Astrocyte (in vitro differentiated cells and primary cell): ENCODE data around the gene RBPJ. TPM values are rescaled to one million over a fixed set of nuclear protein-coding genes. Genes with fewer than 3 reads are reported as not detected.

Source experiments
- DNase-seq: peaks from one replicate; pipeline ENCODE4 v3.0.0-alpha.2; 2010; ENCODE audit warnings: low read depth
- FAIRE-seq: peaks from 2 replicates; lab custom pipeline; 2011; peaks lifted over from hg19 to GRCh38; lab: Jason Lieb, UNC
- H2AFZ ChIP-seq: 2 replicates; pipeline ENCODE4 v1.6.0; 2012; ENCODE audit warnings: low read depth, low read length, inconsistent platforms
- H3K27ac ChIP-seq: 2 replicates; pipeline ENCODE4 v1.5.1; 2011; ENCODE audit warnings: low read depth, low read length, inconsistent platforms
- H3K27me3 ChIP-seq: 2 replicates; pipeline ENCODE4 v1.6.0; 2011; ENCODE audit warnings: low read length, inconsistent platforms; ENCODE audit not compliant: insufficient read depth
- H3K36me3 ChIP-seq: 2 replicates; pipeline ENCODE4 v1.5.1; 2011; ENCODE audit warnings: low read length, inconsistent platforms; ENCODE audit not compliant: insufficient read depth
- H3K4me1 ChIP-seq: 2 replicates; pipeline ENCODE4 v1.5.1; 2011; ENCODE audit warnings: low read length, inconsistent platforms; ENCODE audit not compliant: insufficient read depth
- H3K4me2 ChIP-seq: 2 replicates; pipeline ENCODE4 v1.6.0; 2012; ENCODE audit warnings: low read length, inconsistent platforms
- H3K4me3 ChIP-seq: 2 replicates; pipeline ENCODE4 v1.5.1; 2011; ENCODE audit warnings: low read depth, mild to moderate bottlenecking, low read length, inconsistent platforms; ENCODE audit not compliant: insufficient read depth
- H3K79me2 ChIP-seq: 2 replicates; pipeline ENCODE4 v1.6.0; 2012; ENCODE audit warnings: mild to moderate bottlenecking, low read length, inconsistent platforms; ENCODE audit not compliant: insufficient read depth
- H3K9ac ChIP-seq: 2 replicates; pipeline ENCODE4 v1.6.0; 2012; ENCODE audit warnings: mild to moderate bottlenecking, low read length, inconsistent platforms
- H3K9me3 ChIP-seq: 2 replicates; pipeline ENCODE4 v1.5.1; 2012; ENCODE audit warnings: low read depth, mild to moderate bottlenecking, low read length, inconsistent platforms; ENCODE audit not compliant: insufficient read depth
- H4K20me1 ChIP-seq: 2 replicates; pipeline ENCODE4 v1.6.0; 2012; ENCODE audit warnings: low read length, inconsistent platforms; ENCODE audit not compliant: insufficient read depth
- H3K27ac Mint-ChIP-seq: one replicate; pipeline ENCODE4 v1.8.0; 2021; ENCODE audit warnings: mild to moderate bottlenecking, mixed read lengths; ENCODE audit not compliant: unreplicated experiment
- H3K27me3 Mint-ChIP-seq: one replicate; pipeline ENCODE4 v1.8.0; 2021; ENCODE audit warnings: low read depth, mixed read lengths; ENCODE audit not compliant: unreplicated experiment
- H3K36me3 Mint-ChIP-seq: one replicate; pipeline ENCODE4 v1.8.0; 2021; ENCODE audit warnings: low read depth, mixed read lengths; ENCODE audit not compliant: unreplicated experiment
- H3K4me1 Mint-ChIP-seq: one replicate; pipeline ENCODE4 v1.8.0; 2021; ENCODE audit warnings: low read depth, mixed read lengths; ENCODE audit not compliant: unreplicated experiment
- H3K4me3 Mint-ChIP-seq: one replicate; pipeline ENCODE4 v1.8.0; 2021; ENCODE audit warnings: mild to moderate bottlenecking, moderate library complexity, mixed read lengths; ENCODE audit not compliant: unreplicated experiment
- H3K9me3 Mint-ChIP-seq: one replicate; pipeline ENCODE4 v1.8.0; 2021; ENCODE audit warnings: mild to moderate bottlenecking, mixed read lengths; ENCODE audit not compliant: unreplicated experiment
- EZH2 ChIP-seq: IDR thresholded peaks from 2 replicates; pipeline ENCODE4 v1.6.1; 2012; ENCODE audit warnings: mild to moderate bottlenecking, low read length, inconsistent platforms; ENCODE audit not compliant: insufficient read depth
- total RNA-seq: library from RNA; stranded (reverse); gene quantifications from 2 replicates; pipeline ENCODE4 v1.2.1, GENCODE V29; 2021
- TF ChIP-seq, protein P1 (sequence below): IDR thresholded peaks from 2 replicates; pipeline ENCODE4 v1.5.1; 2011; ENCODE audit warnings: low read depth, mild to moderate bottlenecking, inconsistent platforms, low read length, moderate library complexity; ENCODE audit not compliant: insufficient read depth

Gene RBPJ
- total RNA-seq, 1 donor from 2014 or later: 96.3 TPM

DNA sequence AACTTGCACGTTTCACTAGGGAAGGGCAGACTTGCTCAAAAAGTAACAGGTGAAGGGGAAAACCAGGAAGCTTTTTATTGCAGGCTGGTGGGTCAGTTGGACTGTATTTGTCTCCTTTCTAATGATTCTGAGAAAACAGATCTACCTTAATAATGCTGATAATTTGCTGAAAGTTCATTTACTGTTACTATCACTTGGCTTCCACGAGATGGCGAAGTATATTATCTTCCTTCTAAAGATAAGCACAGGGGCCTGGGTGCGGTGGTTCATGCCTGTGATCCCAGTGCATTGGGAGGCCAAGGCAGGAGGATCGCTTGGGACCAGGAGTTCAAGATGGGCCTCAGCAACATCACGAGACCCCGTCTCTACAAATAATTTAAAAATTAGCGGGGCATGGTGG lies 153.1 kb downstream of the RBPJ start:
- FAIRE-seq (no peak), DNase-seq (no peak)
- no peak overlapping the region for H3K4me2 ChIP-seq
- H3K4me1 ChIP-seq: no peaks in the 10 kb centered on the region
- Mint-ChIP-seq H3K27me3 (peaks cover 7% of the 10 kb centered on the region), H3K27ac (no peak overlapping the region), H3K9me3 (peaks cover 3% of the 10 kb centered on the region), H3K4me3 (no peak overlapping the region), H3K36me3 (peaks cover 2% of the 10 kb centered on the region), H3K4me1 (no peaks in the 10 kb centered on the region)
- no peak overlapping the region for H2AFZ ChIP-seq
- H3K9me3 ChIP-seq: no peaks in the 10 kb centered on the region
- no peak for TF ChIP-seq EZH2
- TF ChIP-seq, protein P1, sequence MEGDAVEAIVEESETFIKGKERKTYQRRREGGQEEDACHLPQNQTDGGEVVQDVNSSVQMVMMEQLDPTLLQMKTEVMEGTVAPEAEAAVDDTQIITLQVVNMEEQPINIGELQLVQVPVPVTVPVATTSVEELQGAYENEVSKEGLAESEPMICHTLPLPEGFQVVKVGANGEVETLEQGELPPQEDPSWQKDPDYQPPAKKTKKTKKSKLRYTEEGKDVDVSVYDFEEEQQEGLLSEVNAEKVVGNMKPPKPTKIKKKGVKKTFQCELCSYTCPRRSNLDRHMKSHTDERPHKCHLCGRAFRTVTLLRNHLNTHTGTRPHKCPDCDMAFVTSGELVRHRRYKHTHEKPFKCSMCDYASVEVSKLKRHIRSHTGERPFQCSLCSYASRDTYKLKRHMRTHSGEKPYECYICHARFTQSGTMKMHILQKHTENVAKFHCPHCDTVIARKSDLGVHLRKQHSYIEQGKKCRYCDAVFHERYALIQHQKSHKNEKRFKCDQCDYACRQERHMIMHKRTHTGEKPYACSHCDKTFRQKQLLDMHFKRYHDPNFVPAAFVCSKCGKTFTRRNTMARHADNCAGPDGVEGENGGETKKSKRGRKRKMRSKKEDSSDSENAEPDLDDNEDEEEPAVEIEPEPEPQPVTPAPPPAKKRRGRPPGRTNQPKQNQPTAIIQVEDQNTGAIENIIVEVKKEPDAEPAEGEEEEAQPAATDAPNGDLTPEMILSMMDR: no peak
- no peaks in the 10 kb centered on the region for H3K79me2 ChIP-seq
- H3K9ac ChIP-seq: no peak overlapping the region
- no peaks in the 10 kb centered on the region for H3K27me3 ChIP-seq
- no peaks in the 10 kb centered on the region for H3K36me3 ChIP-seq
- H4K20me1 ChIP-seq: no peaks in the 10 kb centered on the region
- H3K4me3 ChIP-seq: no peak overlapping the region
- no peak overlapping the region for H3K27ac ChIP-seq

DNA sequence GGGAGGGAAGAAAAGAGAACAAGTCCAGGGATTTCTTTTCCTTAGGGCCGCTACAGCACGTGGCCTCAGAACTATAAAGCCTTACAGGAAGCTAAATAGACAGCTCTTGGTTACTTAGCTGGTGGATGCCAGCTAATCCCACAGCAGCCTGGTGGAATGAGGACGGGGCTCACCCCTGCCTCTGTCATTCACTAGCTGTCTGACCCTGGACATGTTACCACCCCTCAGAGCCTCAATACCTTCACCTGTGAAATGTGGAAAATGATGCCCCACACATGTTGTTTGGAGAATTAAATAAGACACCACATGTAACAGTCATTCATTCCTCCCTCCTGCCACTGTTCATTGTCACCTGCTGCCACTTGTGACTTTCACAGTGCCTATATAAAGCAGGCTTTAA lies 153.7 kb downstream of the RBPJ start:
- Histone ChIP-seq H3K79me2 (no peaks in the 10 kb centered on the region), H3K9me3 (no peaks in the 10 kb centered on the region), H3K27ac (no peak overlapping the region), H3K4me2 (no peak overlapping the region), H3K36me3 (no peaks in the 10 kb centered on the region), H4K20me1 (no peaks in the 10 kb centered on the region), H2AFZ (no peak overlapping the region), H3K4me1 (no peaks in the 10 kb centered on the region), H3K9ac (no peak overlapping the region), H3K4me3 (no peak overlapping the region), H3K27me3 (no peaks in the 10 kb centered on the region)
- H3K36me3 Mint-ChIP-seq: peaks cover 2% of the 10 kb centered on the region
- FAIRE-seq (no peak), DNase-seq (no peak)
- H3K27ac Mint-ChIP-seq: no peak overlapping the region
- H3K9me3 Mint-ChIP-seq: peaks cover 3% of the 10 kb centered on the region
- H3K4me1 Mint-ChIP-seq: no peaks in the 10 kb centered on the region
- TF ChIP-seq, protein P1: no peak
- TF ChIP-seq EZH2: no peak
- H3K27me3 Mint-ChIP-seq: peaks cover 7% of the 10 kb centered on the region
- no peak overlapping the region for H3K4me3 Mint-ChIP-seq

DNA sequence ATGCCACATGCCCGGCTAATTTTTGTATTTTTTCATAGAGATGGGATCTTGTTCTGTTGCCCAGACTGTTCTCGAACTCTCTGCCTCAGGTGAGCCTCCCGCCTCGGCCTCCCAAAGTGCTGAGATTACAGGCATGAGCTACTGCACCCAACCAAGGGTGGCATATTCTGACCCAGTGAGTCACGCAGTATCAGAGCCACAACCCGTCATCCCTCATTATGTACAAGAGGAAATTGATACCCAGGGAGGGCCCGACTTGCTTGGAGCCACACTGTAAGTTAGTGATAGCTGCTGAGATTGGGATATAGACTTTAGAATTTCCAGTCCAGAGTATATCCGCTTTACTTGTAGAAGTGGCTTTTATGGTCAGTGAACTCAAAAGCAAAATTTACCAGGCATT lies 154.9 kb downstream of the RBPJ start:
- Mint-ChIP-seq H3K27me3 (peaks cover 7% of the 10 kb centered on the region), H3K36me3 (peaks cover 2% of the 10 kb centered on the region), H3K27ac (no peak overlapping the region), H3K9me3 (peaks cover 3% of the 10 kb centered on the region), H3K4me1 (no peaks in the 10 kb centered on the region), H3K4me3 (no peak overlapping the region)
- H3K27me3 ChIP-seq: no peaks in the 10 kb centered on the region
- no peak overlapping the region for H3K9ac ChIP-seq
- H3K4me1 ChIP-seq: no peaks in the 10 kb centered on the region
- TF ChIP-seq, protein P1: no peak
- no peak for TF ChIP-seq EZH2
- H3K79me2 ChIP-seq: no peaks in the 10 kb centered on the region
- FAIRE-seq (no peak), DNase-seq (no peak)
- H4K20me1 ChIP-seq: no peaks in the 10 kb centered on the region
- no peak overlapping the region for H2AFZ ChIP-seq
- no peaks in the 10 kb centered on the region for H3K9me3 ChIP-seq
- H3K27ac ChIP-seq: no peak overlapping the region
- no peak overlapping the region for H3K4me2 ChIP-seq
- no peaks in the 10 kb centered on the region for H3K36me3 ChIP-seq
- no peak overlapping the region for H3K4me3 ChIP-seq
